A673 (cell line): ENCODE data around the gene UQCRC1. TPM values are rescaled to one million over a fixed set of nuclear protein-coding genes. Genes with fewer than 3 reads are reported as not detected.

ENCODE experiments used
- BruUV-seq: library from RNA; stranded (reverse); fragments of 400-500 nt; replicated peaks from 2 replicates; lab custom pipeline; 2021; lab: Mats Ljungman, UMichigan
- CTCF ChIA-PET: fragments of 300-600 bp; sonication (Branson Sonifier 250); formaldehyde crosslinking; loops from one replicate; lab custom pipeline; 2022; ENCODE audit warnings: antibody characterized with exemption; lab: Charles Lee
- POLR2A ChIA-PET: fragments of 300-600 bp; sonication (Branson Sonifier 250); formaldehyde crosslinking; loops from one replicate; lab custom pipeline; 2022; ENCODE audit warnings: antibody characterized with exemption; ENCODE audit not compliant: low non-redundant PET; lab: Charles Lee
- DNase-seq: peaks from one replicate; pipeline ENCODE4 v3.0.0-alpha.2; 2015; ENCODE audit warnings: low spot score
- H3K27ac ChIP-seq: fragments of 200-600 bp; sonication (generic); 2 replicates; pipeline ENCODE4 v1.5.1; 2016; ENCODE audit warnings: mixed run types, low read depth, mild to moderate bottlenecking, mixed read lengths, antibody characterized with exemption, low read length; ENCODE audit not compliant: poor library complexity, severe bottlenecking
- H3K27me3 ChIP-seq: fragments of 200-600 bp; sonication (generic); replicated peaks from 2 replicates; pipeline ENCODE4 v1.6.1; 2017; ENCODE audit warnings: mixed run types, low read depth, mild to moderate bottlenecking, mixed read lengths, antibody characterized with exemption, low read length; ENCODE audit not compliant: insufficient read depth, poor library complexity
- H3K36me3 ChIP-seq: fragments of 200-600 bp; sonication (generic); 2 replicates; pipeline ENCODE4 v1.6.1; 2016; ENCODE audit warnings: mixed run types, mild to moderate bottlenecking, mixed read lengths, antibody characterized with exemption, low read length; ENCODE audit not compliant: insufficient read depth, poor library complexity, severe bottlenecking
- H3K4me1 ChIP-seq: fragments of 200-600 bp; sonication (generic); 2 replicates; pipeline ENCODE4 v1.6.1; 2017; ENCODE audit warnings: mixed run types, mild to moderate bottlenecking, mixed read lengths, antibody characterized with exemption, low read length; ENCODE audit not compliant: insufficient read depth, poor library complexity, severe bottlenecking
- H3K4me3 ChIP-seq: fragments of 200-600 bp; sonication (generic); 2 replicates; pipeline ENCODE4 v1.5.1; 2016; ENCODE audit warnings: low read depth, mixed run types, mild to moderate bottlenecking, mixed read lengths, low read length; ENCODE audit not compliant: poor library complexity, severe bottlenecking
- H3K9me3 ChIP-seq: fragments of 200-600 bp; sonication (generic); 2 replicates; pipeline ENCODE4 v1.6.1; 2016; ENCODE audit warnings: mixed run types, low read depth, mild to moderate bottlenecking, mixed read lengths, antibody characterized with exemption, low read length; ENCODE audit not compliant: poor library complexity, severe bottlenecking
- CTCF ChIP-seq: fragments of 300-800, 200-600 bp; sonication (generic); conservative IDR thresholded peaks from 2 replicates; pipeline ENCODE4 v1.5.1; 2017; ENCODE audit warnings: low read depth, mild to moderate bottlenecking, antibody characterized with exemption, low read length, moderate library complexity, mixed read lengths
- EZH2 ChIP-seq: fragments of 200-600 bp; sonication (generic); IDR thresholded peaks from 2 replicates; pipeline ENCODE4 v1.6.1; 2017; ENCODE audit warnings: borderline replicate concordance, low read depth, mild to moderate bottlenecking, mixed read lengths, antibody characterized with exemption, low read length; ENCODE audit not compliant: poor library complexity, severe bottlenecking
- intact Hi-C: fragments of 100-400 bp; cut with micrococcal nuclease; formaldehyde crosslinking; loops from one replicate; pipeline ENCODE4 v1.10.0; 2022; ENCODE audit not compliant: unreplicated experiment
- total RNA-seq: library from RNA; stranded (reverse); gene quantifications from 2 replicates; pipeline ENCODE4 v1.2.3, GENCODE V29; 2021

Gene UQCRC1
- total RNA-seq, 1 experiment from 2014 or later: 189 TPM

DNA sequence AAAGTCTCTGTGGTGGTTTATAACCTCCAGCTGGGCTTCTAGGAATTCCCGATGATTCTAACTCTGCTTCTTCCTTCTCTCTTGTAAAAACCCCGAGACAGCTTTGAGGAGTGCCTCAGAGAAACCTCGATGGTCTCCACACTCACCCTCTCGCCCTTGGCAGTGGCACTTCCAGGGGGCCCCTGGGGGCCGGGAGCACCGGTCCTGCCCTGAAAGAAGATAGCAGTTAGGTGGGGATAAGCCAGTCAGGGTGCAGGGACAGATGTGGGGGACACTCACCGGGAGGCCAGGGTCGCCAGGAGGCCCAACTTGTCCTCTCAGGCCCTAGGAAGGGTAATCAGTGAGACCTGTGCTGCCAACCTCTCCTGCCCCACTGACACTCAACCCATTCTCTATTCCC is 24.0 kb downstream of the UQCRC1 start:
- Histone ChIP-seq H3K27ac (no peak overlapping the region), H3K27me3 (no peaks in the 10 kb centered on the region), H3K9me3 (no peaks in the 10 kb centered on the region), H3K4me3 (no peak overlapping the region), H3K4me1 (no peaks in the 10 kb centered on the region), H3K36me3 (no peaks in the 10 kb centered on the region)
- BruUV-seq: no TSS peak
- no peak for TF ChIP-seq CTCF
- TF ChIP-seq EZH2: no peak
- CTCF ChIA-PET: no interaction called here
- intact Hi-C loops: no loop called here
- no peak for DNase-seq
- POLR2A ChIA-PET: no interaction called here

GRCh38 chr3:48584836-48585235 is 24.6 kb downstream of the UQCRC1 start:
- CTCF ChIA-PET: no interaction called here
- no peak for DNase-seq
- Histone ChIP-seq H3K27me3 (no peaks in the 10 kb centered on the region), H3K4me3 (no peak overlapping the region), H3K4me1 (no peaks in the 10 kb centered on the region), H3K36me3 (no peaks in the 10 kb centered on the region), H3K9me3 (no peaks in the 10 kb centered on the region), H3K27ac (no peak overlapping the region)
- intact Hi-C loops: no loop called here
- POLR2A ChIA-PET: no interaction called here
- BruUV-seq: no TSS peak
- TF ChIP-seq CTCF (no peak), EZH2 (no peak)

- ChIA-PET POLR2A (no interaction called here), CTCF (no interaction called here)
- H3K4me3 ChIP-seq: no peak overlapping the region
- no peaks in the 10 kb centered on the region for H3K27me3 ChIP-seq
- intact Hi-C loops: no loop called here
- BruUV-seq: no TSS peak
- TF ChIP-seq EZH2 (no peak), CTCF (no peak)
- no peaks in the 10 kb centered on the region for H3K9me3 ChIP-seq
- H3K27ac ChIP-seq: no peak overlapping the region
- H3K36me3 ChIP-seq: no peaks in the 10 kb centered on the region
- H3K4me1 ChIP-seq: no peaks in the 10 kb centered on the region
- DNase-seq: no peak
Observed at GRCh38 chr3:48581621-48582481, 27.6 kb downstream of the UQCRC1 start.
